H7 (cell line): ENCODE data around the gene EIPR1. TPM values are rescaled to one million over a fixed set of nuclear protein-coding genes. Genes with fewer than 3 reads are reported as not detected.

Experiments used
- DNase-seq: peaks from one replicate; pipeline ENCODE4 v3.0.0; 2012
- H3K27me3 ChIP-seq: 2 replicates; pipeline ENCODE4 v1.6.0; 2011; ENCODE audit warnings: mild to moderate bottlenecking, low read length; ENCODE audit not compliant: control insufficient read depth, insufficient read depth
- H3K36me3 ChIP-seq: replicated peaks from 2 replicates; pipeline ENCODE4 v1.5.1; 2011; ENCODE audit warnings: low read length; ENCODE audit not compliant: control insufficient read depth, insufficient read depth
- H3K4me3 ChIP-seq: 2 replicates; pipeline ENCODE4 v1.5.1; 2011; ENCODE audit warnings: low read depth, mild to moderate bottlenecking, control low read depth, low read length, moderate library complexity; ENCODE audit not compliant: insufficient read depth
- total RNA-seq: library from RNA; depleted of rRNA; stranded (reverse); fragments of >200 nt; shearing (Covaris generic); gene quantifications from 2 replicates; pipeline ENCODE4 v1.2.3, GENCODE V29; 2014; rRNA removed

The EIPR1 gene
- total RNA-seq, 1 experiment from 2014 or later: 60.4 TPM

DNA sequence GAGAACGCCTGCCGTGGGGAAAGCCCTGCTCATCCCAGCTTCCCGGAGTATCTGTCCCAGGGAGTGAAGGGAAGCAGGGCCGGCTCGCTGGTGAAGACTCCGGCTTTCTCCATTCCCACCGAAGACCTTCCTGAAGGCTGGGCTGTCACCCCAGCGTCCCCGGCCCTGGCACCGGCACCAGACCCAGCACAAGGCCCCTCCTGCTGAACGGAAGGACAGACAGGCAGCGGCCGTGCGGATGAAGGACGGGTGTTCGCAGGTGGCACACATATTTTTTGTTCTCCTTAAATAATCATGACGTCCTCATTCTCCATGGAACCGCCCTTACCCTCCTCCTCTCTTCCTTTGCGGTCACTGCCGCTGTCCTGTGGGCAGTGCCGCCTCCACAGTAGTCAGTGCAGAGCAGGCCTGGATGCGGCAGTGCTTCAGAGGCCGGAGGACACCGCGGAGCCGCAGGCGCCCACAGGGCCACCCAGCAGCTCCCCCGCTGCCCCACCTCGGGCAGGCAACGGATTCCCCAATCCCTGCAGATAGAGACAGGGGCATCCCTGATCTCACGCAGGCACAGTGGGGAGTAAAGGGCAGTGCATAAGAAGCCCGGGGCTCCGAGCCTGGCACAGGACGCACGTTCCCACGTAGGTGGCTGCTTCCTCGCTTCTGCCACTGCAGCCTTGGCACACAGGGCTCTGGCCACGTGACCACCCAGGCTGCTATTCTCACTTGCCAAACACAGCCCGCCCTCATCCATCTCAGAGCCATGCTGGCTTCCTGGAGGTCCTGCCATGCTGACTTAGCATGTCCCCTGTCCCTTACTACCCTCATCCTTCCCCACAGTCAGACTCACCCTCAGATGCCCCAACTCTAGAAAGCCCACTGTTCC is 229.7 kb downstream of the EIPR1 start:
- Histone ChIP-seq H3K36me3 (no peaks in the 10 kb centered on the region), H3K27me3 (no peaks in the 10 kb centered on the region), H3K4me3 (no peak overlapping the region)
- DNase-seq: peak; percentile 59

DNA sequence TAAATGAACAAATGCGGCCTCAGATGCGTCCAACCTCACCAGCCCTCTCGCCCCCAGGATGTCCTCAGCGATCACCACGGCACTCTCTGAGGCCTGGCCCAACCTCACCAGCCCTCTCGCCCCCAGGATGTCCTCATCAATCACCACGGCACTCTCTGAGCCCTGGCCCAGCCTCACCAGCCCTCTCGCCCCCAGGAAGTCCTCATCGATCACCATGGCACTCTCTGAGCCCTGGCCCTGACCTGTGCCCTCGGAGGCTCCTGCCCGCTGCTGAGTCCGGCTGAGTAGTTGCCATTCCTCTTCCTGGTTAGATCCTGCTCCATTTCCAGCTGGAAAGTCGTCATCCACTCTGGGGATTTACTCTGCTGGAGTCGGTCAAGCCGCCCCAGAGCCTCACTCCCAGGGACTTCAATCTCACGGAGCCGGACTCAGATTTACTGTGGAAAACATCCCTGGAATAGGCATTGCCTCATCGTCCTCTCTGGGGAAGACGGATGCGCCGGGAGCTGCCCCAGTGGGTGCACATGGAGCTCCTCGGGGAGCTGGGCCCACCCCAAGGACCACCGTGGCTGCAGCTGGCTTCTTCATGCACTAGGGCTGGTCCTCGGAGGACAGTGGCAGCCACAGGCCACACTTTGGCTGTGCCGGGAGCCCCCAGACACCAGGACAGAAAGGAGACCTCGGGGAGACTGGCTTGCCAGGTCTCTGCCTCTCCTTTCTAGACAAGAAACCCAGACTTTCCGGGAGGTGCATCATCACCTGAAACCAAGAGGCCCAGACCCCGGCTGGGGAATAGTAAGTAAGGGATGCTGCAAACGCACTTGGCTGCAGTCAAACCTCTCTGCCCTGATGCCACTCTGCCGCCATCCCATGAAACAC is 230.6 kb downstream of the EIPR1 start:
- DNase-seq: no peak
- no peaks in the 10 kb centered on the region for H3K36me3 ChIP-seq
- no peak overlapping the region for H3K4me3 ChIP-seq
- no peaks in the 10 kb centered on the region for H3K27me3 ChIP-seq

DNA sequence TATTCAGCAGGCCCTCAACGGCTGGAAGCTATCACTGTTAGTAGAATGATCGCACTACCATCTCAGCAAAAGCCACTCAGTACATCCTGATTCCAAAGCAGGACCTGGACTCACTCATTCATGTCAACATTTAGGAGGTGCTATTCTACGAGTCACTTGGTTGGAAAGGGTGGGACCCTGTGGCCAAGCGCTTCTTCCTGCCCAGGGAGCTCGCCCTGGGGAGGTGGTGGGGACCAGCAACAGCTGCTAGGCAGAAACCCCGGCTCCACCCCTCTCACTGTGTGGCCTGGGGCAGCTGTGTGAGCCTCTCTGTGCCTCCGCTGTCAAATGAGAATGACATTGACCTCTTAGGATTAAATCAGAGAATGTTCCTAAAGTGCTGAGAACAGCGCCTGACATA is 231.4 kb downstream of the EIPR1 start:
- Histone ChIP-seq H3K27me3 (no peaks in the 10 kb centered on the region), H3K36me3 (no peaks in the 10 kb centered on the region), H3K4me3 (no peak overlapping the region)
- DNase-seq: no peak

DNA sequence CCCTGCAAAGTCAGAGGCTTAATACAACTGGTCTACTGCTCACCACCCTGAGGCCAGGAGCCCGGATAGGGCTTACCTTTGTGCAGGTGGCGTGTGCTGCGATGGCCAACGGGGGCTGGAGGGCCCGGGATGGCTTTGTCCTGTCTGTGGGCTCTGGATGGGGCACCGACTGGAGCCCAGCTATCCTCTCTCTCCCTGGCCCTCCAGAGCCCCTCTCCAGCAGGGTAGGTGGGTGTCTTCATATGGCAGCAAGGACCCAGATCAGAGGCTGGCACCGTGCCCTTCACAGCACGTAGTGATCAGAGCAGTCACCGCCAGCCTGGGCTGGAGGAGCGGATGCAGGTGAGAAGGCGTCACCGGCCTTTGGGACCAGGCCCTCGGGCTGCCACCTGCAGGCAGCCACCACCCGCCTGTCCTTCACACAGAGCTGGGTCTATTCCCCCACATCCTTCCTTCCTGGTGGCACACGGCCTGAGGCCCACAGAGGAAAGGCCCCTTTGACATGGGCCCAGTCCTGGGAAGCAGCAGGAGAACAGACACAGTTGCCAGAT is 232.1 kb downstream of the EIPR1 start:
- H3K27me3 ChIP-seq: no peaks in the 10 kb centered on the region
- H3K4me3 ChIP-seq: no peak overlapping the region
- DNase-seq: peak; percentile 64
- H3K36me3 ChIP-seq: no peaks in the 10 kb centered on the region

DNA sequence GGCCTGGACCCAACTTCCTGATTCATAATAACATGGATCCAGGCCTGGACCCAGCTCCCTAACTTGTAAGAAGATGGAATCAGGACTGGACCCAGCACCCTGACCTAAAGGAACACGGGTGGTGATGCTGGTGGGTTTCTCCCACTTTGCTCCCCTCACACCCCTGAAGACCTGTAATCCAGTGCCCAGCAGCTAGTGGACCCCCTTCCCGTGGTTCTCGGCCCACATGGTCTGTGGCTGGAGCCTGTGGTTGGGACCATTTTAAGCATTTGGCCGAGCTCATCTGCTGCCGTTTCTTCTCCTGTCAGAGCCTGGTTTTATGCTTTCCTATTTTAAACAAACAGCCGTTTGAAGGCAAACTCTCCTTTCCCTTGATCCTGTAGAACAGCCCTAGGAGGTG is 232.8 kb downstream of the EIPR1 start:
- H3K36me3 ChIP-seq: no peaks in the 10 kb centered on the region
- DNase-seq: no peak
- no peak overlapping the region for H3K4me3 ChIP-seq
- no peaks in the 10 kb centered on the region for H3K27me3 ChIP-seq

DNA sequence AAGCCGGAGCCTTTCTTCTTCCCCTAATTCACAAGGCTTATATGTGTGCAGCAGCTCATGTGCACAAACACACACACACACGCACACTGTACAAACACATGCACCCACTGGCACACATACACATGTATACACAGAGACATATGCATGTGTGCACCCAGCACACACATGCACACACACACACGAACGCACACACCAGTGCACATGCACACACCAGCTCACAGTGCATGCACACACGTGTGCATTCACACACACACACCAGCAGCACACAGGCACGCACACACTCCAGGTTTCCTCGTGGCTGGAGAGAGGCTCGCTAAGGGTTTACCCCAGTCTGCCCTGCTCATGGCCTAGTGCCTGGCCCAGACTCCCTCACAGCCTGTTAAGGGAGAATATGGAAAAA is 234.0 kb downstream of the EIPR1 start:
- Histone ChIP-seq H3K27me3 (no peaks in the 10 kb centered on the region), H3K4me3 (no peak overlapping the region), H3K36me3 (no peaks in the 10 kb centered on the region)
- no peak for DNase-seq

DNA sequence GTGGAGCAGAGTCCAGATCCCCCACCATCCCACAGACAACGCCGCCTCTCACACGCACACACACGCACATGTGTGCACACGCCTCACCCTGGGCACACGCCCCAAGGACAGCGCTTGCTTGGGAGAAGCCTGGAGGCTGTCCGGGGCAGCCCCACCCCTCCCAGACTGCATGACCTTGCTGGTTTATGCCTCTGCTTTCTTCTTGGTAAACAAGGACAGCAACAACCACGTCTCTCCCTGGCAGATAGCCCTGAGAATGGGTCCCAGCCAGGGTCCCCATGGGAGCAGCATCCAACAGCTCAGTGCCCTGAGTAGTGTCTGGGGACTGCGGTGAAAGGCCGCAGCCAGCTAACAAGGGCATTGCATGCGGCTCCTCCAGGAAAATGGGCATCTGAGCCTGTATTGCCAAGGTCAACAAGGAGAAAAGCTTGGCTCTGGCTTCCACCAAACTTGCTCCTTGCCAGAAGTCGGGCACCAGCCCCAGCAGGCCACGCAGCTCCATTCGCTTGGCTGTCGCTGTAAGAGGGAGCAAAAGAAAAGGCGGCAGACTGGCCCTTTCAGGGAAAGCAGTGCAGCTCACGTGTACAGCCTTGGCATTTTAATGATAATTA is 234.6 kb downstream of the EIPR1 start:
- Histone ChIP-seq H3K36me3 (no peaks in the 10 kb centered on the region), H3K27me3 (no peaks in the 10 kb centered on the region), H3K4me3 (no peak overlapping the region)
- DNase-seq: no peak

DNA sequence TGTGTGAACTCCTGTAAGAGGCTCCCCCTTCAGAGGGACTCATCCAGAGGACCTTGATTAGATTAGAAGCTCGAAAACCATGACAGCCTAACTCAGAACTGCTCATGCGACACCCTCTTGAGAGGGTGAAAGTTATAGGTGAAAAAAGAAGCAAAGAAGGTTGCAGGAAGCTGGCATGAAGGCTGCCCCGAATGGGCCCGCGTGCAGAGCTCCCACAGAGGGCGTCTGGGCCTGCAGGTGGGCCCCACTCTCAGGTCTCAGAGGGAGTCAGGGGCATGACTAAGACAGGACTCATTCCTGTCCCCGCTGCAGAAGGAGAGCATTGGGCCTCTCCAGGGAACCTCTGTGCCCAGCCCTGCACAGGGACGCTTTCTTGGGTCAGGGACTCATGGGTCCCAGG is 235.4 kb downstream of the EIPR1 start:
- no peak overlapping the region for H3K4me3 ChIP-seq
- no peaks in the 10 kb centered on the region for H3K36me3 ChIP-seq
- DNase-seq: no peak
- H3K27me3 ChIP-seq: no peaks in the 10 kb centered on the region

DNA sequence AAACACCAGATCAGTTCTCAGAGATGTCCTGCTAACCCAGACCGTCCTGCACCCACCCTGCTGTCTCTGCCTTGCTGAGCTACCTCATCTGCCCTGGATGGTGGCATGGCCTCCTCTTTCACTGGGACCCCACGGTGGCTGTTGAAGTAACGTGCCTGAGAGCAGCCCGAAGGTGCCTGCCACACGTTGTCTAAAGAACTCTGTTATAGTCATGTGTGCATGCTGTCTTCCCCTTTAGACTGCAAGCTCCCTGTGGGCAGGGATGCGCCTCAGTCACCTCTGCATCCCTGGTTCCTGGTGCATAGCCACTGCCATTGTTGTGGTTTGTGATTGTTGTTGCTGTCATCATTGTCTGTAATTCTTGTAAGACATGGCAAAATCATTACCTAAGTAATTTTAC is 235.9 kb downstream of the EIPR1 start:
- no peaks in the 10 kb centered on the region for H3K36me3 ChIP-seq
- DNase-seq: no peak
- H3K4me3 ChIP-seq: no peak overlapping the region
- no peaks in the 10 kb centered on the region for H3K27me3 ChIP-seq

DNA sequence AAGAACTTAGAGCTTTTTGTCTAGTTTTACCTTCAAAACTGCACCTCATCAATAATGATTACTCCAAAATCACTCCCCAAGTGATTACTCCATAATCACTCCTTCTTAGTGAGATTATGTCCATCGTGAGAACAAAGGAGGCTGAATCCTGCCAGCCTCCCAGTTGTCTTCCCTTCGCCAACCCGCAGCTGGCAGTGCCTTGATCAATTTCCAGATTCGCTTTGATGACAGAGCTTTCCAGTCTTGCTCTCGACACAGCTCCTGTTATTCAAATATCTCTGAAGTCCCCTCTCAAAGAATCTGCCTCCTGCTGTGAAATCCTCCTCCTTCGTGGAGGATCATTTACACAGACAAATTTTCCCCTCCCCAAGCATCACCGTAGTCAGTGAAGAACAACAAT is 237.7 kb downstream of the EIPR1 start:
- H3K27me3 ChIP-seq: no peaks in the 10 kb centered on the region
- no peak for DNase-seq
- H3K4me3 ChIP-seq: no peak overlapping the region
- H3K36me3 ChIP-seq: no peaks in the 10 kb centered on the region

Other genes starting within 250 kb of the EIPR1 start
- gene TRAPPC12, start 1.9 kb upstream of the EIPR1 start, total RNA-seq: 54.7 and 62.2 TPM in 2 replicates
- 19.8 and 21.0 TPM in 2 replicates for gene ADI1, start 141.7 kb upstream of the EIPR1 start, total RNA-seq
- gene RNASEH1, start 180.5 kb upstream of the EIPR1 start, total RNA-seq: 40.4 and 42.8 TPM in 2 replicates
- gene RPS7, start 197.4 kb upstream of the EIPR1 start, total RNA-seq: 2,082 and 2,647 TPM in 2 replicates
- gene COLEC11, start 217.3 kb upstream of the EIPR1 start, total RNA-seq: 0.07 TPM in 1 of 2 replicates, not detected in the other